ENCODE measurements around the gene CCDC71.

GRCh38 chr3:49157289-49157688 is 8.8 kb downstream of the CCDC71 start:
- TF ChIP-seq CTCF (IDR thresholded peaks at IDR 0.05) (no peak), POLR2A (IDR thresholded peaks at IDR 0.05) (no peak)

All from adrenal gland (tissue), 5 donors.